ENCODE measurements around the gene TBX20.
"Not testable (repeated sequence)": the region's sequence is repeated elsewhere in the genome, so short reads cannot be mapped to it uniquely, and the experiment has no call there.

The TBX20 gene

GRCh38 chr7:35254496-35255442 is 869 bp upstream of the TBX20 start:
- no peak for DNase-seq

DNA sequence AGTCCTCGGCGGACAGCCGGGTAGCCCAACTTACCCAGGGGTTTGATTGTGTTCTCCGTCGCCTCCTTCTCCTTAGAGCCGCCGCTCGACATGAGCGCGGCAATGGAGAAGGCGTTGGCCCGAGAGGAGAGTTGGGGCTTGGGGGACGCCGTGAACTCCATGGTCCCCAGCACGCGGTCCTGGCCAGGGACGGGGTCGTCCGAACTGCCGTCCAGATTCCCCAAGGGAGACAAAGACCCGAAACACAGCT is 515 bp downstream of the TBX20 start:
- DNase-seq, result no peak

DNA sequence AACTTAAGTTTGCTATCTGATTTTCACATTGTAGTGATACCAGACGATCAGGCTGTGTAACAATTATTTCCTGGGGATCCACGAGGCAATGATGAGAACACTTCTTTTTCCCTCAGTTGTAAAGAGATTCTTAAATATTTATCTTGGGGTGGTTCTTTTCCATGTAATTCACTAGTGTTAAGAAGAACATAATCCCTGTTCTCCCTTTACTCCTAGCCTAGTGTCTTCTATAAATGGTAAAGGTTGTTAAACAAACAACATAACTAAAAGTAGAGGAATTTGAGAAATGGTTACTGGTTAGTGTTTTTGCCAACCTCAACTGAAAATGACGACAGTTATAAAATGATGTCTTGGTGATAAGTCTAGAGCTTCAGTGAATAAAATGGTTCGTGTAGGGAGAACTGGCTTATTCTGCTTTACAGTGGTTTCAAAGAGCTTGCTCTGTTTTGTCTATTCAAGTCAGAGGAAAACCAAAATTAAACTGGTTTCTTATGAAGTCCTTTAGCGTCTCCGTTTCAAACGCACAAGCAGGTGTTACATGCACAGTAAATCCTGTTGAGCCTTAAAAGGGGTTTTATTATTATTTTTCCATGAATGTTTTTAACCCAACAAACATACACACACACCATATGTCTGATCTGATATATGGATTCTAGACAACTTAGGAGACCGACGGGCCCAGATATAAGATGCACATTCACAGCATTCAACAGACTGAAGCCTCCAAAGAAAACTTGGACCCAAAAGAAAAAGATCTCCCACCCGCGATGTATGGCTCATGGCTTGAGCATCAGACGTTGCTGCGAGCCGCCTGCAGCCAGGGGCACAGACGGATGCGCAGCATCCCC is 1.1 kb downstream of the TBX20 start:
- DNase-seq, result no peak

GRCh38 chr7:35251606-35252310 is 2.1 kb downstream of the TBX20 start:
- DNase-seq, result no peak

DNA sequence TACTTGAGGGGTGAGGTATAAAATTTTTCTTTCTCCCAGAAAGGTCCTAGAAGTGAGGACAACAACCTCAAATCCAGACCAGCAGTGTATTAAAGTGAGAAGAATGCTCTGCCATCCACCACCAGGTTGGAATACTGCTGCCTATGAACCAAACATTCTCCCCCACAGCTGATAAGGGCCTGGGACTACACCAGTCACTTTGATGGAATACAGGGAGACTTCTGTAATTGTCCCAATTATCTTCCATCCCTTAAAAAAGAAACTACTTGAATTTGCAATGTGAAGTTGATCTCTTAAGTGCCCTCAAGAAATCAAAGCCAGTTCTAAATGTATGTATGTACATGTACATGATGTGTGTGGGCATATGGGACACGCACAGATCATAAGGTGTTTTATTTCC is 3.0 kb downstream of the TBX20 start:
- DNase-seq, result no peak

GRCh38 chr7:35250452-35250851 is 3.4 kb downstream of the TBX20 start:
- DNase-seq, result no peak

DNA sequence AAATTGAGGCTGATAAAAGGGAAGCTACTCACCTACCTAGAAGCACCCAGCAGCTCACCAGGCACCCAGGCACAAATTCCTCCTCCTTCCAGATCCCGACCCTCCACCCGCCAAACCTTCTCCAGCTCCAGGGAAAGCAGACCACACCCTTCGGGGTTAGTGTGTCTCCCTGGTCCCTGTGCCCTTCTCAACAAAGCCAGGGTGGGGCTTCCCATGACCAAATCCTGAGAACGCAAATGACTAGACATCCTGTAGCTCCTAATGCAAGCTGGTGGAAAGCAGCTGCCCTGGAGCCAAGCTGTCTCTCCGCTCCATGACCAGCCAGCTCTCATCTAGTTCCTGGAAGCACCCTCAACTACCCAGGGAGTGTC is 4.4 kb downstream of the TBX20 start:
- no peak for DNase-seq

DNA sequence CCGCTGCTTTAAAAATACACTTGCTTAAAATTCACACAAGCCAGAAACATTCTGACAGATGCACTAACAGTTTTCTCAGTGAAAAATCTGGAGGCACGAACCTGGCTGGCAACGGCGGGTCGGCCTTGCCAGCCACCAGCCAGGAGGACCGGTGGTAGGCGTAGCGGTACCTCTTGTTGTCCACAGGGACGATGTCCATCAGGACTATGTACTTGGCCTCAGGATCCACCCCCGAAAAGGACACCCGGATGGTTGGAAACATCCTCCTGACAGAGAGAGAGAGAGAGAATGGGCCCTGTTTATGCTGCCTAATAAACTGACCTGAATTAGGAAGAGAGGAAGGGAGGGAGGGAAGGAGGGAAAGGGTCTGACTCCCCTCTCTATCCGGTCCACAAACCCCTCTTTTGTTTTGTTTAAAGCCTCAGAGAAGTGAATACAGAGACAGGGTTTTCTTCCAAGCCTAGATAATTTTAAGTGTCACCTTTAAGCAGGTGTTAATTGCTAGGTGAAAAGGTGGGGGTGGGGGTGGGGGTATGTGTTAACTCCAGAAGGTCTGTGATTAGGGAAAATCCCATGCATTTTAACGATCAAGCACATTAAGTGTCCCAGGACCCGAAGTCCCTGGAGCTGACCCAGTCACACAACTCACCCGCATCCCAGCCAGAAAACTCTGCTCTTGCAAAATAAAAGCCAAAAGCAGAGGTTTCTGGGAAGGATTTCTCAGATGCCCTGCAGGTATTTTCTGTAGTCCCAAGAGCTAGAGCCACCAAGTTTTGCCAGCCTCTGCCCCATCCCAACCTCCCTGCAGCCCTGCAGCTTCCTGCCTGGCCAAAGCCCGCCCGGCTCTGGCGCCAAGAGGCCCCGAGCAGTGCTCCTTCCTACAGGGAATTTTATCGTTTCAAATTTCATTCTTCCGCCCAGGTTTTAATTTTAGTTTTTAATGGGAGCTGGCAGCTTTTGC is 5.0 kb downstream of the TBX20 start:
- no peak for DNase-seq

GRCh38 chr7:35246819-35247218 is 7.1 kb downstream of the TBX20 start:
- DNase-seq, result no peak

- no peak for DNase-seq
Observed at GRCh38 chr7:35241884-35242283, 12.0 kb downstream of the TBX20 start.

- DNase-seq, result no peak
Observed at GRCh38 chr7:35241436-35241835, 12.5 kb downstream of the TBX20 start.

DNA sequence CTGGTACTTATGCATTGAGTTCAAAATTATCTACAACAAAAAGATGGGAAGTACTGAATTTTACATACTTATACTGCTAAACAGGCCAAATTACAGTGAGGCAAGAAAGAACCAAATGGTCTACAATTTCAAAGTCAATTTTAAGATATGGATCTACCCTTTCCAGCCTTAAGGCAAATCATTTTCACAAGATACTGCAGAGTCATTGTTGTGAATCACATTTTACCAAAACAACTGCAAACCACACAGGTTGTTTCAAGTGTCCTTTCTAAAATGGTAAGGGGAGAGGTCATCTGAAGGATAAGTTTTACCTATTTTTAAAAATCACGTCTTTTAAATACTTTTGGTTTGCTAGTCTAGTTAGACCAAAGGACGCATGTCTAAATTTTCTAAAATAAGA is 12.9 kb downstream of the TBX20 start:
- not testable (repeated sequence) for DNase-seq

- not testable (repeated sequence) for DNase-seq
Observed at GRCh38 chr7:35238456-35238855, 15.4 kb downstream of the TBX20 start.

GRCh38 chr7:35232994-35233393 is 20.9 kb downstream of the TBX20 start:
- no peak for DNase-seq

GRCh38 chr7:35231221-35231620 is 22.7 kb downstream of the TBX20 start:
- DNase-seq, result not testable (repeated sequence)

- not testable (repeated sequence) for DNase-seq
Observed at GRCh38 chr7:35229116-35229780, 24.7 kb downstream of the TBX20 start.

- not testable (repeated sequence) for DNase-seq
Observed at GRCh38 chr7:35228496-35229051, 25.3 kb downstream of the TBX20 start.

DNA sequence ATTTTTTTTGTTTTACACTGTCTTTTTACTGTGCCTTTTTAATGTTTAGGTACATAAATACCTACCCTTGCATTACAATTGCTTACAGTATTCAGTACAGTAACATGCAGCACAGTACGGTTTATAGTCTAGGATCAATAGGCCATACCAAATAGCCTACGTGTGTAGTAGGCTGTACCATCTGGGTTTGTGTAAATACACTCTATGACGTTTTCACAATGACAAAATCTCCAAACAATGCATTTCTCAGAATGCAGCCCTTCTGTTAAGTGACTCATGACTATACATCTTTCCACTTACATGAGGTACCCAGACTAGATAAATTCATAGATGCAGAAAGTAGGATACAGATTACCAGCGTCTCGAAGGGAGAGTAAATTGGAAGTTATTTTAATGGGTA is 26.5 kb downstream of the TBX20 start:
- DNase-seq, result not testable (repeated sequence)

DNA sequence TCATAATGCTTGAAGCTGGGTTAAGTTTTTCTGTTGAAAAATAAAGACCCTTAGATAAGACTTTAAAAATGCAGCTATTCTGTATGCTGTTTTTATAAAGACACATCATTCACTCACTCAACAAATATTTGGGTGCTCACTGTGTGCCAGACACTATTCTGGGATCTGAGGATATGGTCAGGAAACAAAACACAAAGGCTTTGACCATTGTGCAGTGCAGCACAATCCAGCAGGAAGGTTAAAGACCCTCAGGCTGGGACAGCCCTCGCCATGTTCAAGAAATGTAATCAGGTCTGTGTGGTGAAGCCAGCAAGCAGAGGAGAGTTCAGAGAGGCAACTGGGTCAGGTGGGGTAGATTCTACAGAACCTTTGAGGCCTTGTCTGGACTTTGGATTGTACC is 31.5 kb downstream of the TBX20 start:
- not testable (repeated sequence) for DNase-seq

- DNase-seq, result not testable (repeated sequence)
Observed at GRCh38 chr7:35220176-35220575, 33.7 kb downstream of the TBX20 start.

DNA sequence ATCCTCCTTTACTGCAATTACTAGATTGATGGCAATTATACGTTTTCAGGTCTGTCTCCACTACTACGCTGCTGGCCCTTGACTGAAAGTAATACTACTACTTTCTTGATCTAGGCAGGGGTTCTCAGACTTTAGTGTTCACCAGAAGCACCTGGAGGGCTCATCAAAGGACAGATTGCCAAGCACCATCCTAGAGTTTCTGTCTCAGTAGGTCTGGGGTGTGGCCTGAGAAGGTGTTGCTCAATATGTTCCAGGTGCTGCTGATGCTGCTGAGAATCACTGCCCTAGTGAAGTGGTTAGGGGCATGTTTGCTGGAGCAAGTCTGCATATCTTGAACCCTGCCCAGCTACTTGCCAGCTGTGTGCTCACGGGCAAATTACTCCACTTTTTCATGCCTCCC is 37.9 kb downstream of the TBX20 start:
- DNase-seq, result not testable (repeated sequence)
